SW480 (cell line): ENCODE data around the gene OPCML.
A peak's percentile ranks its signal among the peaks of the same experiment; 100 is the strongest.

Source experiments
- DNase-seq: peaks from one replicate; pipeline ENCODE4 v3.0.0-alpha.2; 2016; ENCODE audit warnings: low spot score

Gene OPCML

DNA sequence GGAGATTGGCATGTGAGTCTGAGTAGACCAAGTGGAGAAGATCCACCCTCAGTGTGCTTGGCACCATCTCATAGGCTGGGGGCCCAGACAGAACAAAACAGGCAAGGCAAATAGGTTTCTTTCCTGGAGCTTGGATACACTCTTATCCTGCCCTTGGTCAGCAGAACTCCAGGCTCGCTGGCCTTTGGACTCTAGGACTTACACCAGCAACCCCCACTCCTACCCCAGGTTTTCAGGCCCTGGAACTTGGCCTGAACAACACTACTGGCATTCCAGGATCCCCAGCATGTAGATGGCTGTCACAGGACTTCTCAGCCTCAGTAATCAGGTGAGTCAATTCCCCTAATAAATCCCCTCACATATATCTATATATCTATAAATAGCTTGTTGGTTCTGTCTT, 637.7 kb downstream of the OPCML start:
- DNase-seq: no peak

DNA sequence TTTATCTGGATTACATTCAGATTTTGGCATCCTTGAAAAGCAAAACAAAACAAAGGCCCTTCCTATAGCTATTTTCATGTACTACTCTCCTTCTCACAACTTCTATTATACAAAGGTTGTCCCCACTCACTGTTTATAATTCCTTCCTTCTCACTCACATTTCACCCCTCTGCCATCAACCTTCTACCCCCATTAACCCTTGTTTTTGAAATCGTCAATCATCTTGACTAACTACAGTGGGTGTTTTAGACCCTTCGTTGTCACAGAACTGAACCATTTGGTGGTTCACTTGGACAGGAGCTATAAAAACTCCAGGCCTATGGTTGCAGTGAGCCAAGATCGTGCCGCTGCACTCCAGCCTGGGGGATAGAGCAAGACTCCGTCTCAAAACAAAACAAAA, 639.4 kb downstream of the OPCML start:
- no peak for DNase-seq

DNA sequence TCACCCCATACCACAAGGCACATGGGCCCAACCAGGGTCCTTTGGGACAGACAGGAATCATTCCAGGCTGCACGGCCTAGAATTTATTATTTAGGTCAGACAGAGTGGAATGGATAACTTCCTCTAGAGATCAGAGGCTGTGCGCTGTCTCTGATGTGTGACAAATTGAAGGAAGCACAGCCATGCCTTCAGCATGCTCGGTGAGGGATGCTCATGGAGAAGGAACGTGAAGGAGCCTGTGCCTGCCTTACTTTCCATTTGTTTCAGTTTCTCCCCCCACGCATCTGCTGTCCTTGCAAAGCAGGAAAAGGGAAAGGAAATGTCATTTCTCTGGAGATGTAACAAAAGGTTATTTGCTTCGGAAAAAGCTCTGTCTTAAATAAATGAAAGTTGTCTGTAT, 644.1 kb downstream of the OPCML start:
- no peak for DNase-seq

DNA sequence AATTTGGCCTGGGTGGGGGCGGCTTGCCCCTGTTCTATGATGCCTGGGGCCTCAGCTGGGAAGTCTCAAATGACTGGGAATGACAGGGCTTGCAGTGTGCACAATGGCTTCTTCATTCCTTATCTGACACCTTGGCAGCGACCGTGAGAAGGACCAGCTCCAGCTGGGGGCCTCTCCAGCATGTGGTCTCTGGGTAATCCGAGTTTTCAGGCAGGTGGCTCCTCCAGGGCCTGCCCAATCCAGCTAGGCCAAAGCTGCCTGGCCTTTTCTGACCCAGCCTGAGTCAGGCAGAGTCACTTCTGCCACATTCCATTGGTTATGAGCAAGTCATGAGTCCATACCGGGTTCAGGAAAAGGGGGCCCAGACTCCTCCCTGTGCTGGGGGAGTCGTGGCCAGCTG, 646.0 kb downstream of the OPCML start:
- no peak for DNase-seq

DNA sequence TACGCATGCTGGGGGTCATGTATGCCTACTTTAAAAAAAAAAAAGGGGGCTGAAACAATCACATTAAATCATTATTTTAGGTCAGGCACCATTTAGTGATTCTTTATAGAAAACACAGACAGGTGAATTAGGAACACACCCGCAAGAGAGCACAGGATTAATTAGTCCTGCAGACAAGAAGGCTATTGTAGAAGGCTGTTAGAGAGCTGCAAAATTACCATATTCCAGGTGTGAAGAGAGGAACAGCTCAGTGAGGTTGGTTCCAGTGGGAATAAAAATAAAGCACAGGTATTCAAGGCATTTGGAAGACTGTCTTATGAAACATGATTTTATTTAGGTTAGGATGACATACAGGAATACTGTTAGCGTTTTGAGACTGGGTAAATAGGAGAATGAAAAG, 649.1 kb downstream of the OPCML start:
- no peak for DNase-seq

DNA sequence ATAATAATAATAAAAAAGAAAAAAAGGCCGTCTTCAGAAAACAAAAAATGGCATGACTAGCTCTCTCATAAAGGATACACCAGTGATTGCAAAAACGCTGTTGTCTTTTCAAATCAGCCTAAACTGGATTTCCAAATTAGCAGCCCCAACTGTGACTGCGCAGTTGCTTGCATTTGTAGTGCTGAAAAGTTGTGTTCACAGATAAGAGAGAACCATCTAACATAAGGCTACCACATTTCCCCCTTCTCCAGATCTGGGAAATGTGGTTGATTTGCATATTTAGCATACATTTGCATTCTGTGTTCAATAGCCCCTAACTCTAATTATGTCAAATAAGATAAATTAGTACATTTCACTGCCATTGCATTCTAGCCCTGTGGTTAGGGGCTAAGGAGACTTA, 650.7 kb downstream of the OPCML start:
- DNase-seq: no peak

DNA sequence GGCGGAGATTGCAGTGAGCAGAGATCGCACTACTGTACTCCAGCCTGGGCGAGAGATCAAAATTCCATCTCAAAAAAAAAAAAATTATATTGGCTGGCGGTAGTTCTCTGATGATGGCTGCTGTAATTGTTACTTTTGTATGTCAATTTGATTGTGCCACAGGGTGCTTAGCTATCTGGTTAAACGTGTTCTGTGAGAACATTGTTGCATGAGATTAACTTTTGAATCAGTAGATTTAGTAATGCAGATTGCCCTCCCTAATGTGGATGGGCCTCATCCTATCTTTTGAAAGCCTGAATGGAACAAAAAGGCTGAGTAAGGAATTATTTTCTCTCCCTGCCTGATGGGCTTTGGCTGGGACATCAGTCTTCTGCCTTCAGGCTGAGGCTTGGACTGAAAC, 654.2 kb downstream of the OPCML start:
- DNase-seq: no peak

DNA sequence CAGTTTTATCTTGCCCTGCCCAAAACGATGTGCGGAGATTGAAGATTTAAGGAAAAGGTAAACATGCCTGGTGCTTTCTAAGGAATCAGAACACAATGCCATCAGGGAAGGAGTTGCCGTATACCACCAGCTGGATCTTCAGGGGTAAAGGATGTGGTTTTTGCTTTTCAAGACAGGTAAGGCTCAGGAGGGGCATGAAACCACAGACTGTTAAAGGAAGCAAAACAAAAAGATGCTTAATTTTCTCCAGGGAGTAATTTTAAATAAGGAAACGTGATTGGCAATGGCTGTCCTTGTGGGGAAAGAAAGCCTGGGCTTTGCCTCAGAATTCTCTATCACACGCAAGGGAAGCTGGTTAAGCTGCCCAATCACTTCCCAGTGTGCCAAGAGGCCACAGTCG, 655.6 kb downstream of the OPCML start:
- DNase-seq: no peak

DNA sequence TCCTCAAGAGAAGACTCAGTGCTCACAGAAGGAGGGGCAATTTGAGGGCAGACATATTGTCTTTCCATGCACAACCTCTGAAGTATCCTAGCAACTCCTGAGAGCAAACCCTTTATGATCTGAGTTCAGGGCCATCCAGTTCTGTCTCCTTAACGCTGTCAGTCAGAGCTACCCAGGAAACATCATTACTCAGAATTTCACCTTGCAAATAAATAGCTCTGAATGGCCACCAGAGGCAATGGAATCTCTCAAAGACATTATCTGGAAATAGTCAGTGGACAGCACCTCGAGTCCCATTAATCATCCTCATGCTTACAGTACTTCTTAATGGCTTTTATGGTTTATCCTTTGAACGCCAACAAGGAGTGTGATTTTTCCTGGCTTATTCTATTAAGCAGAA, 656.1 kb downstream of the OPCML start:
- DNase-seq: no peak

DNA sequence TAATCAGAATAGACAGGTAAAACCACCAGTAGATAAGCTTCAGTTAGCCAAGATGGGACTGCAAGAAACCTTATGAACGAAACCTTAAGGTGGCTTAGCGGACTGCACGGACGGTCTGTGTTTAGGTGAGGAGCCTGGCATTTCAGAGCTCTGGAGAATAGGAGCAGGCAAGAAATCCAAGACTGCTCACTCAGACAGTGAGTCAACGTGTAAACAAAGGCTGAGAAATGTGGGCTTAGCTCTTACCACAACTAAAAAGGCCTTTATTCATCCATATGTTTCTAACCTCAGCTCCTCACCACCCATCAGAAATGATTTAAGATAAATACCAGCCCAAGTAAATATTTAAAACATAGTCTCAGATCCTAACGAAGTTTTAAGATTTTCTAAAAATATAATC, 657.7 kb downstream of the OPCML start:
- peak; percentile 14 for DNase-seq

DNA sequence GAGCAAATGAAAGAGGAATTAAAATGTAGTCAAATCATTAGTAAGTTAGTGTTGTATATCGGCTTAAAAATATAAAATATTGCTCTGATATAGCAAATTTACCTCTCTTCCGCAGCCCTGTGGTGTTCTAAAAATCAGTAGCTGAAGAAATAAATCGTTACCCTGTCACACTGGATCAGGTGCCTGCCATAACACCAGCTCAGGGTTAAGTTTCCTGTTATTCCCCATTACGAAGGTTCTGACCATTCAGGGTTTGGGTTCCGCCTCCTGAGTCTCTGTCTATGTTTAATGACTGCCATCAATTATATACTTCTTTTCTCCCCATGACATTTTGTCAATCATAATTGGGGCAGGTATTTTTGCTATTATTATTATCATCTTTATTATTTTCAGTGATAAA, 658.5 kb downstream of the OPCML start:
- no peak for DNase-seq

DNA sequence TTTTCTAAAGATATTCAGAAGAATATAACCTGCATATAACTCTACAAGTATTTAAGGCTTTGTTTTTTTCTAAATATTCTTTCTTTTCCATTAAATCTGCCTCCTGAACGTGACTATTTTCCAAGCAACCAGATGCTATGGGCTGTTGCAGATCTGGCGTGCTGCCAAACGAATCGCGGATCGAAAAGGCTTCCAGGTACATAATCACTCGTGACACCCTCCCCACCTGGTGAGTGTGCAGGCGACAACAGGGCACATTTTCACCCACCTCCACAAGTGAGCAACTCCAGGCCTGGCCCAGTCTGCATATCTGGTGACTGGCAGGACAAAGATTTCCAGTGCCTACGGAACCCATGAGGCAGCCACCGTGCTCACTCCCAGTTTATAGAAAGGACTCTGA, 660.1 kb downstream of the OPCML start:
- no peak for DNase-seq

DNA sequence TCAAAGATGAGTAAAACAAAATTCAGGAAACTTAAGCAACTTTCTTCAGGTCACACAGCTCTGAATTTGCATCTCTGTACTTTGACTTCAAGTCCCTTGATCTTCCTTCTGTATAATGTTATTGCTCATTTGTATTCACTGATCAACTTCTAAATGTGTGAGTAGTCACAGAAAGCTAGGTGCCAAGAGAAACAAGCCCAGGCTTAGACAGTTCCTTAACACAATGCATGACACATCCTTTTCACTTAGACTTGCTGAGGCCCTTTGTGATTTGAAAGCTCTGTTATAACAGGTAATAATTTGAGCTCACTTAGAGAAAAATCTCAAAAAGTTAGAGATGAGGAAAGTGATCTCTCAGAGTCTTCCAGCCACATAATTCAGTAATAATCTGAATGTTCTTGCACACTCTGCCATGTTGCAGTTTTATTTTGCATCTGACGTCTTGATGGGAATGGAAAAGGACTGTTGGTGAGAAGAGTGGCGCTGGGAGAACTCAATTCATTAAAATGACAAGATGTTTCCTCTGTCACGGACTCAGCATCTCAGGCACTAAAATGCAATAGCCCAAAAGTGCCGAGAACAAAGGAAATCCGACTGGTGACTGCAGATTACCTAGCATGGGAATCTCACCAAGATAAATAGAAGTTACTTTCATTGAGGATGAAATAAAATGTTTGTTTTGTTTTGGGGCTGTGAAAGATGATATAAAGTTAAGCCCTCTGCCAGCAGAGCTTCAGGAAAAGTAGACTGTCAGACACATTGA, 665.3 kb downstream of the OPCML start:
- no peak for DNase-seq

DNA sequence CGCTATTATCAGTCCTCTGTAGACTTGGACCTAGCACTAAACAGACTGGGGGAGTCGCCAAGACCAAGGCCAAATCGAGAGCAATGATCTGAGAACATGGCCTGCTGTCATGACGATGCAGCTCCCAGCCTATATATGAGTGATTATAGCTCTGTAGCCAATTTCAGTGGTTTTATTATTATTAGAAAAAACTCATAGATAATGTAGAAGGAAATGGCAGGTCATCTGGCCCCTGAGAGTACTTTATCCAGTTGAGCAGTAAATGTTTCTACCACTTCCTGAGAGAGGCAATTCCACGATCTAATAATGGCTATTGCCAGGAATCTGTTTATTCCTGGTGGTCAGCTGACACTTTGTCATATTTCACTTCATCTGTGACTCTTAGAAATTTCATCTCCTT, 666.7 kb downstream of the OPCML start:
- DNase-seq: no peak

DNA sequence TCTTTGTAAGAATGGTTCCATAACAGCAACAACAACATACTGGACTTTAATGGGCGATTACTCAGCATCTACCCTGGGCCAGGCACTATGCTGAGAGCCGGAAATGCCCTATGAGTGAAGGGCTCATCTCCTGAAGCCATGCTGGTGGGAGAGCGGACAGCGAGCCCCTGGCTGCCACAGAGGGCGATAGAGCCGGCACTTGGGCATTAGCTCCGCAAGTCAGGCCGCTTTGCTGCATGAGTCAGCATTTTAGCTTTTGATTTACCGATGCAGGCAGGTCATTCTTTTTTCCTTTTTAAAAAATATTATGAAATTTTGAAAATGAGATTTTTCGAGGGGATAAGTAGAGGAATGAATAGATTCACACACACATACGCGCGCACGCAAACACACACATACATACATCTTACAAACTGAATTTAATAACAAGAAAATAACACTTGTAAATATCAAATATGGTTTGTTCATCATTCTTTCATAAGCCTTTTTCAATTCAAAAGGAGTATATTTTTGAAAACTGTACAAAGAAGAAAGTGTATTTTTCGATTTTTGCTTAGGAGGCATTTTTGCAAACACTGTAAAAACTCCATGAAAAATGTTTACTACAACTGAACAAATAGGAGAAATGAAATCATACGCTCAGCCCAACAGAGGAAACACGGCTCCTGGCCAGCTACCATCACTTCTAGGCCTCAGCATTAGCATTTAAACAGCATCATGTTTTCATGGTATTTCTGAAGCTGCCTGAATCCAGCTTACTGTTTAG, 667.3 kb downstream of the OPCML start:
- DNase-seq: no peak

DNA sequence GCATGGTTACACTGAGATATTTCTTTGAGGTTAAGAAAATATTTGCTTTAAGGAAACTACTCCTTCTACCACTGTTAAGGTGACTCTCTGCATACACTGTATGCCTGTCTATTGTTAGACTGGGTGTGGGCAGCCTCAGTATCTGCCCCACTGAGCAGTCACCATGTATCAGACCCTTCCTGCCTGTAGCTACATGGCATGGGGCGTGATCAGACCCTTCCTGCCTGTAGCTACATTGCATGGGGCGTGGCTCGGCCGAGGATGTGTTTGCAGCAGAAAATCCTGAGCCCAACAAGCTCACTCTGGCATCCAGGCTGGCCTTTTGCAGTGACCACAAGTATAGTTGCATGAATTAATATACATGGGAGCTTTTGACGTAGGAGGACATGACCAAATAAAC, 669.4 kb downstream of the OPCML start:
- no peak for DNase-seq

DNA sequence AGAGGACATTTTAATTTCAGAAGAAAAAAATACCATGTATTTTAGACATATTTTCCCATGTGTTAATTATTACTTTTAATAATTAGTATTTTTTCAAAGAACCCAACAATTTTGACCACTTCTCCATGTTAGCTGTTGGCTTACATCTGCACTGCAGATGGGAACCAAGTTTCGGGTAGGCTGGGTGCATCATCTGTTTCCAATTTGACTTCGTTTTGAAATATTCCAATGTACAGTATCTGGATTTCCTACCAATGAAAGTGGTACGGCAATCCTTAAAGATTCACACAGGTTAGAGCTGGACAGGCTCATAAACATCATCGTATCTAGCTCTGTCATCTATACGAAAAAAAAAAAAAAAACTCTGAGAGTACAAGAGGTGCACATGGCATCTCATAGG, 670.2 kb downstream of the OPCML start:
- no peak for DNase-seq

DNA sequence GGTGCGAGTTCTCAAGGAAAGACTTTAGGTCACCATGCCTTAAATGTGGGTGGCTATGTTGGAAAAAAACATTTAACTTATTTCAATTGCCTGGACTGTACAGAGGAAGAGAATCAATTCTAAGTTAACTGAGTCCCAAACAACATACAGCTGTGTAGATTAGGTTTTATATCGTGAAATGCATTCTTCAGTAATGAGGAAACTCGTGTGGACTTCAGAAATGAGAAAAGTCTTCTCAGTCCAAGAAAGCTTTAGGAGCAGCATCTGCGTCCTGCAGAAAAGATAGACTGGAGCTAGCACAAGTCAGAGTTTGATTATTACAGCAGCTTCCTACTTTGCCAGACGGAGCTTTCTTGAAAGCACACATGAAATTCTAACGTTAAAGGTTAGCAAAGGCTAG, 673.0 kb downstream of the OPCML start:
- no peak for DNase-seq

DNA sequence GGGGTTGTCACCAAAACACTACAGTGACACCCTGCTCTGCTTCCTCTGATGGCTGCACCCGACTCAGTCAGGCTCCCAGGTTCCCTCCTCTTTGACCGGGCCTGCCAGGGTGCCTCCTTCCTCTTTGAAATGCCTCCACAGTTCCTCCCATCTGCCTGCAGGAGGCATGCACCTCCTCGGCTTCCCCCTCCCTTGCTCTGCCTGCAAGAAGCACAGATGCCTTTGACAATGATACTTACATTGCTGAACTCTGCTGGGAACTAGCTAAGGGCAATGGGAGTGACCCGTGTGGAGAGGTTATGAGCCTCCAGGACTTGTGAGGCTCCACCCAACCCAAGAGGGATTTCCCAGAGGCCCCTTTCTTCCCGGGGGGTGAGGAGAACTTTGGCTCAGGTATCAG, 674.1 kb downstream of the OPCML start:
- peak; percentile 20 for DNase-seq

DNA sequence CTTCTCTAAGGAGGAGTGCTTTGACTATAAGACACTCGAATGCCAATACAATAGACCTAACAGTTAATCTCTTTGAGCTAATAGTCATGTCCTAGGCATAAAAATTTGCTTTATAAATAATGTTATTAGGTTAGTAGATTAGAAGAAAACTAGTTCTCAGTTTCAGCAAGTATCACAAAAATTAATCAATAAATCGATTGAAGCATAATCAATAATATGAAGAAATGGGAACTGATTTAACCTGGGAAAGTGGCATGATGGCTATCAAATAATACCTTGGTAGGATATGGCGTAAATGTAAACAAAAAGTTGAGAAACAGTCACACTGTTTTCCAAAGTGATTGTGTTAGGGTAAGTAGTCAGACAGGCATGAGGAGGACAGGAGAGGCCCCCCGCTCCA, 676.3 kb downstream of the OPCML start:
- DNase-seq: no peak

DNA sequence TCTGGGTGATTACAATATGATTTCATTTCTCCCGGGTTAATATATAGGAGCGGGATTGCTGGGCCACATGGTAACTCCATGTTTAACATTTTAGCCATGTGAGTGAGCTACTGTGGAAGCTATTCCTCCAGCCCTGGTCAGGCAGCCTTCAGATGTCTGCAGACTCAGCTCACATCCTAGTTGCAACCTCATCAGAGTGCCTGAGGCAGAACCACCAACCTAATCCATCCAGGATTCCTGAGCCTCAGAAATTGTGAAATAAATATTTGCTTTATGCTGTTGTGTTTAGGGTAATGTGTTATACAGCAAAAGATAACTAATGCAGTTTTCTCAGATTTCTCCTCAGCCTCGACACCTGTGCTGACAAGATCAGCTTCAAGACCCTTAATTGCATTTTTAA, 676.8 kb downstream of the OPCML start:
- no peak for DNase-seq

DNA sequence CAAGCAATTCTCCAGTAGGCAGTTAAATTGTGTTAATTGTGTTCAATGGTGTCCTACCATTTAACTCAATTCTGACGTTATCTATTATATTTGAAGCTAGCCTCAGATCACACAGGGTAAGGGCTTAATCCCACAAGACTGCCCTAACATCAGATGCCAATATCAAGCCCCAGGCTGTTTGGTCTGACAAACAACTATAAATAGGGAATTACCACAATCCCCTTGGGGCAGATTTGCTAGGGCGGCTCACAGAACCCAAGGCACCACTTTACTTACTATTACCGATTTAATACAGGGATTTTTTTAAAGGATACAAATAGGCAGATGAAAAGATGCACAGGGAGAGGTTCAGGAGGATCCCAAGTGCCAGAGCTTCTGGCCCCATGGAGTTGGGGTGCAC, 678.4 kb downstream of the OPCML start:
- DNase-seq: no peak

DNA sequence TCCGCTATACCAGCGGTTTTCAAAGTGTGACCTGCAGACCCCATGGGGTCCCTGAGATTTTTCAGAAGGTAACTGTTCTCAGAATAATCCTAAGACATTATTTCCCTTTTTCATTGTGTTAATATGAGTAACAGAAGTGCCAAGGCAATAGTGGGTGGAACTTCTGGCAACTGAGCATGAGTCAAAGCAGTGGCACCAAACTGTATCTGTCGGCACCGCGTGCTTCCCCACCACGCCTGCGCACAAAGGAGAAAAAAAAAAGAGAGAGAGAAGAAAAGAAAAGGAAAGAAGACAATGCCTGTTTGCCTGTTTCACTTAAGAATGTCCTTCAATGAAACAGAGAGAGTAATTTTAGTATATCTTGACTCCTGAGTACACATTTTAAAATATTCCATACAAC, 679.9 kb downstream of the OPCML start:
- no peak for DNase-seq

DNA sequence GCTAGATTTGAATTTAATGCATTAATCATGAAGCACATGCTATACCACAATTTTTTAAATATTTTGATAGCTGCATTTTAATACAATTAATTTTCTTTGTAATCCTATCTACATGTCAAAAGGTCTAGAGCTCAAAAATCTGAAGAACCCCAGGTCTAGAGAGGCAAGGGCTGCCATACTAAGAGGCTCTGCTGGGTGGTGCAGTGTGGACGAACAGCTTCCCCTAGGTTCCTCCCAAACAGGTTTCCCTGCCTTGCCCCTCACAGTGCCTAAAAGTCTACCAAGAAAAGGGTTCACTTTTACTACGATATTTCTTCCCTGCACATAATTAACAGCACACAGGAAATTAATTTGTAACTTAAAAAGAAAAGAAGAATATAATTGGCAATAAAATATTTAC, 681.1 kb downstream of the OPCML start:
- no peak for DNase-seq
